D721Med (cell line): ENCODE data around the gene DLK1.

Experiments used
- DNase-seq: peaks from one replicate; pipeline ENCODE4 v3.0.0; 2011; ENCODE audit warnings: low spot score; ENCODE audit not compliant: insufficient read length
- FAIRE-seq: peaks from 2 replicates; lab custom pipeline; 2011; peaks lifted over from hg19 to GRCh38; lab: Jason Lieb, UNC
- CTCF ChIP-seq: IDR thresholded peaks from 2 replicates; pipeline ENCODE4 v1.5.1; 2012; ENCODE audit warnings: mild to moderate bottlenecking, control low read depth; ENCODE audit not compliant: insufficient read depth; ENCODE audit errors: missing control alignments

The DLK1 gene

GRCh38 chr14:100726550-100727085, at the start of gene DLK1:
Gene DLK1 (plus strand): TSS chr14:100726892. CDS start chr14:100727069, 177 bp downstream.
- no peak for TF ChIP-seq CTCF
- FAIRE-seq = no peak
- DNase-seq = no peak

- TF ChIP-seq CTCF = no peak
- DNase-seq (no peak), FAIRE-seq (no peak)
These were observed 49.5 kb upstream of the DLK1 start for GRCh38 chr14:100677152-100677551.

- no peak for TF ChIP-seq CTCF
These were observed 48.9 kb upstream of the DLK1 start for GRCh38 chr14:100677554-100678468.

GRCh38 chr14:100678469-100678828, 48.2 kb upstream of the DLK1 start:
- TF ChIP-seq CTCF = no peak
- FAIRE-seq (no peak), DNase-seq (no peak)

More at GRCh38 chr14:100677554-100678468, 48.9 kb upstream of the DLK1 start:
- FAIRE-seq = no peak
- no peak for DNase-seq

- no peak for TF ChIP-seq CTCF
- DNase-seq (no peak), FAIRE-seq (no peak)
These were observed 47.5 kb upstream of the DLK1 start for GRCh38 chr14:100679153-100679552.

- FAIRE-seq = no peak
- no peak for TF ChIP-seq CTCF
- no peak for DNase-seq
These were observed 46.8 kb upstream of the DLK1 start for GRCh38 chr14:100679707-100680438.
